CD4-positive, CD25-positive, alpha-beta regulatory T cell (primary cell): ENCODE data around the gene ZNHIT3. TPM values are rescaled to one million over a fixed set of nuclear protein-coding genes. Genes with fewer than 3 reads are reported as not detected.
"Not testable (repeated sequence)": the region's sequence is repeated elsewhere in the genome, so short reads cannot be mapped to it uniquely, and the experiment has no call there.

Experiments
- ATAC-seq, 2 donors: fragments of 150-1000 bp; cut with Tn5 transposase; one replicate each; pipeline ENCODE4 v1.10.0; 2021; ENCODE audit warnings: low read depth in 2 of 2, moderate number of reproducible peaks in 2 of 2, moderate library complexity in 1 of 2
- DNase-seq, 3 donors: peaks; one replicate each; pipeline versions ENCODE4 v3.0.0 to v3.0.0-alpha.2; 2012 to 2022; ENCODE audit warnings: mixed read lengths in 1 of 3
- H3K27ac ChIP-seq: one replicate; pipeline ENCODE4 v1.7.0; 2013; ENCODE audit warnings: mild to moderate bottlenecking, low read length; ENCODE audit not compliant: insufficient read depth, poor library complexity, severe bottlenecking
- H3K27me3 ChIP-seq: one replicate; pipeline ENCODE4 v1.7.0; 2013; ENCODE audit warnings: low read length; ENCODE audit not compliant: control insufficient read depth, insufficient read depth
- H3K36me3 ChIP-seq: one replicate; pipeline ENCODE4 v1.7.0; 2013; ENCODE audit warnings: mild to moderate bottlenecking, low read length, moderate library complexity; ENCODE audit not compliant: control insufficient read depth, insufficient read depth
- H3K4me1 ChIP-seq: 2 replicates; pipeline ENCODE4 v1.7.0; 2013; ENCODE audit warnings: mild to moderate bottlenecking, low read length; ENCODE audit not compliant: insufficient read depth, control insufficient read depth, poor library complexity, severe bottlenecking
- H3K4me3 ChIP-seq: one replicate; pipeline ENCODE4 v1.7.0; 2013; ENCODE audit warnings: low read depth, mild to moderate bottlenecking, low read length, moderate library complexity
- H3K9me3 ChIP-seq, 2 experiments: 1 replicate in 1 of 2; 2 replicates in 1 of 2; pipeline ENCODE4 v1.7.0; 2013; ENCODE audit warnings: low read length in 2 of 2, mild to moderate bottlenecking in 1 of 2, moderate library complexity in 1 of 2; ENCODE audit not compliant: control insufficient read depth in 2 of 2
- H3K27ac Mint-ChIP-seq, 3 donors: one replicate each; pipeline ENCODE4 v1.8.0; 2020 to 2022; ENCODE audit warnings: mild to moderate bottlenecking in 3 of 3, mixed read lengths in 3 of 3, moderate library complexity in 2 of 3
- H3K27me3 Mint-ChIP-seq: one replicate; pipeline ENCODE4 v1.8.0; 2022; ENCODE audit warnings: mild to moderate bottlenecking, mixed read lengths
- H3K36me3 Mint-ChIP-seq: one replicate; pipeline ENCODE4 v1.8.0; 2020; ENCODE audit warnings: mixed read lengths
- H3K4me1 Mint-ChIP-seq, 4 donors: one replicate each; pipeline ENCODE4 v1.8.0; 2020 to 2022; ENCODE audit warnings: mixed read lengths in 4 of 4, mild to moderate bottlenecking in 1 of 4
- H3K4me3 Mint-ChIP-seq, 4 donors: one replicate each; pipeline ENCODE4 v1.8.0; 2020 to 2022; ENCODE audit warnings: mild to moderate bottlenecking in 4 of 4, mixed read lengths in 4 of 4, moderate library complexity in 3 of 4
- H3K9me3 Mint-ChIP-seq, 7 donors: one replicate each; pipeline ENCODE4 v1.8.0; 2020 to 2022; ENCODE audit warnings: mixed read lengths in 7 of 7, mild to moderate bottlenecking in 3 of 7, moderate library complexity in 2 of 7
- polyA plus RNA-seq, 4 donors: library from polyadenylated mRNA; unstranded; fragments of 300-500 nt; fragmentation: Illumina TruSeq; gene quantifications; one replicate each; pipeline ENCODE4 v1.2.3, GENCODE V29; 2021
- total RNA-seq: library from RNA; stranded (reverse); gene quantifications from one replicate; pipeline ENCODE4 v1.2.3, GENCODE V29; 2022

Gene ZNHIT3
- total and polyA plus RNA-seq, 5 donors from 2014 or later: 51.5 to 137 (median 113) TPM

GRCh38 chr17:36474571-36474970, 11.9 kb upstream of the ZNHIT3 start:
- H3K9me3 Mint-ChIP-seq: no peaks in the 10 kb centered on the region
- Histone ChIP-seq H3K4me3 (no peak overlapping the region), H3K27me3 (peaks cover 4% of the 10 kb centered on the region), H3K27ac (no peak overlapping the region), H3K9me3 (no peaks in the 10 kb centered on the region), H3K36me3 (no peaks in the 10 kb centered on the region), H3K4me1 (no peaks in the 10 kb centered on the region)
- DNase-seq (no peak), ATAC-seq (no peak)
- H3K4me3 Mint-ChIP-seq: no peak overlapping the region
- H3K27me3 Mint-ChIP-seq: peaks cover 43% of the 10 kb centered on the region
- no peaks in the 10 kb centered on the region for H3K36me3 Mint-ChIP-seq
- no peaks in the 10 kb centered on the region for H3K4me1 Mint-ChIP-seq
- H3K27ac Mint-ChIP-seq: no peak overlapping the region

- no peaks in the 10 kb centered on the region for H3K4me1 ChIP-seq
- H3K27ac Mint-ChIP-seq: no peak overlapping the region
- no peaks in the 10 kb centered on the region for H3K36me3 ChIP-seq
- no peaks in the 10 kb centered on the region for H3K4me1 Mint-ChIP-seq
- no peak overlapping the region for H3K4me3 ChIP-seq
- H3K9me3 Mint-ChIP-seq: no peaks in the 10 kb centered on the region
- DNase-seq (no peak), ATAC-seq (no peak)
- no peaks in the 10 kb centered on the region for H3K36me3 Mint-ChIP-seq
- peaks cover 4% of the 10 kb centered on the region for H3K27me3 ChIP-seq
- no peaks in the 10 kb centered on the region for H3K9me3 ChIP-seq
- no peak overlapping the region for H3K27ac ChIP-seq
- H3K27me3 Mint-ChIP-seq: peaks cover 41% of the 10 kb centered on the region
- H3K4me3 Mint-ChIP-seq: no peak overlapping the region
Measured at GRCh38 chr17:36475346-36475970, 11.0 kb upstream of the ZNHIT3 start.

DNA sequence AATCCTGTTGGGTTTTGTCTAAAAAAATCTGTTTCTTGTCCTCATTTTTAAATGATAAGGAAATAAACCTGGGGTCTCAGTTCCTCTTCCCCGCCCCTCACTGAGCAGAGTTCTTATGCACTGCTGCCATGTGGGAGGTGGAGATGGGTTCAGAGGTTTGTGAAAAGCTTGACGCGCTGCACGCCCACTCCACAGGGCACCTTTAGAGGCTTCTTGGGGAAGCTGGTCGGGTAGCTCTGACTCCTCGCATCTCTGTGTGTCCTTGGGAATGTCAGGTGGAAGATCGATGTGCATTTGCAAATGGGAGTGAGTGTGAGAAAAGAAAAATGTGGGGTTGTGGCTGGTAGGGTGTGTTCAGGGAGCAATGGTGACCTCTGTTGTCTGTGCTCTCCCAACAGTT, 4.7 kb upstream of the ZNHIT3 start:
- Mint-ChIP-seq H3K36me3 (peaks cover 3% of the 10 kb centered on the region), H3K9me3 (peaks cover 0 to 3% (median 0%) of the 10 kb centered on the region in 7 donors), H3K4me1 (peaks cover 9 to 32% (median 10%) of the 10 kb centered on the region in 4 donors), H3K4me3 (peak overlapping the region in 3 of 4 donors; percentile 22 to 89 (median 40)), H3K27me3 (peaks cover 44% of the 10 kb centered on the region), H3K27ac (no peak overlapping the region)
- Histone ChIP-seq H3K27me3 (peaks cover 11% of the 10 kb centered on the region), H3K4me1 (peaks cover 20% of the 10 kb centered on the region), H3K27ac (no peak overlapping the region), H3K4me3 (no peak overlapping the region), H3K9me3 (no peaks in the 10 kb centered on the region), H3K36me3 (no peaks in the 10 kb centered on the region)
- ATAC-seq (no peak), DNase-seq (no peak)

- ATAC-seq (peak; percentile 51 to 57), DNase-seq (peak; percentile 62 to 72 (median 70))
- H3K36me3 ChIP-seq: no peaks in the 10 kb centered on the region
- Mint-ChIP-seq H3K4me1 (peaks cover 10 to 42% (median 14%) of the 10 kb centered on the region in 4 donors), H3K27me3 (peaks cover 34% of the 10 kb centered on the region), H3K27ac (peak overlapping the region in 1 of 3 donors; percentile 63), H3K4me3 (peak overlapping the region; percentile 58 to 89 (median 68)), H3K36me3 (peaks cover 3% of the 10 kb centered on the region), H3K9me3 (peaks cover 0 to 3% (median 0%) of the 10 kb centered on the region in 7 donors)
- no peaks in the 10 kb centered on the region for H3K9me3 ChIP-seq
- H3K27ac ChIP-seq: no peak overlapping the region
- H3K27me3 ChIP-seq: peaks cover 11% of the 10 kb centered on the region
- H3K4me3 ChIP-seq: no peak overlapping the region
- peaks cover 29% of the 10 kb centered on the region for H3K4me1 ChIP-seq
Measured at GRCh38 chr17:36482611-36483504, 3.6 kb upstream of the ZNHIT3 start.

GRCh38 chr17:36484021-36484420, 2.5 kb upstream of the ZNHIT3 start:
- not testable (repeated sequence) for H3K36me3 ChIP-seq, ATAC-seq, H3K36me3 Mint-ChIP-seq, H3K27ac Mint-ChIP-seq, H3K27ac ChIP-seq, H3K27me3 ChIP-seq, H3K9me3 Mint-ChIP-seq, DNase-seq, H3K9me3 ChIP-seq, H3K4me3 ChIP-seq
- peaks cover 40% of the 10 kb centered on the region for H3K4me1 ChIP-seq
- Mint-ChIP-seq H3K27me3 (peaks cover 30% of the 10 kb centered on the region), H3K4me3 (peak overlapping the region in 3 of 4 donors; percentile 46 to 82 (median 50)), H3K4me1 (peaks cover 14 to 52% (median 20%) of the 10 kb centered on the region in 4 donors)

DNA sequence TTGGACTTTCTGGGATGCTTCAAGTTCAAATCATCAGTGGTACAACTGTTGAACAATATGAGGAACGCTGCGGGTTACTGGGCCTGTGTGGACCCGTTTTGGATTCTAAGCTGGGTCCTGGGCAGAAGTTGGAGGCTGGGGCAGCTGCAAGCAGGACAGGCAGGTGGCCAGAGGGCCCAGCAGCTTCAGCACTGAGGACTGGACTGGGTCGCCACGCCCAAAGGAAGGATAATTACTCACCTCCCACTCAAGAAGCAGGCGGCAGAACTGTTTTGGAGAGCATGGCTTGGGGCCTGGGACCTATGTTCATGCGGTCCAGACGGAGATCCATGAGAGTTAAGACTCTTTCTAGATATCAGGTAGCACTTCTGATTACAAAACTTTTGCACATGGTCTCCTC, 1.5 kb upstream of the ZNHIT3 start:
- H3K27ac Mint-ChIP-seq: peak overlapping the region in 1 of 3 donors; percentile 43
- H3K4me3 ChIP-seq: no peak overlapping the region

GRCh38 chr17:36485805-36486203, 677 bp upstream of the ZNHIT3 start:
- H3K4me3 Mint-ChIP-seq: peak overlapping the region; percentile 95 to 100 (median 99)
- Histone ChIP-seq H3K4me1 (peaks cover 54% of the 10 kb centered on the region), H3K27ac (no peak overlapping the region), H3K9me3 (no peaks in the 10 kb centered on the region), H3K36me3 (peaks cover 6% of the 10 kb centered on the region), H3K4me3 (peak overlapping the region; percentile 89), H3K27me3 (peaks cover 7% of the 10 kb centered on the region)
- DNase-seq (no peak), ATAC-seq (no peak)
- H3K9me3 Mint-ChIP-seq: peaks cover 0 to 3% (median 0%) of the 10 kb centered on the region in 7 donors
- H3K27ac Mint-ChIP-seq: peak overlapping the region; percentile 97 to 100 (median 100)
- H3K36me3 Mint-ChIP-seq: peaks cover 12% of the 10 kb centered on the region
- H3K4me1 Mint-ChIP-seq: peaks cover 25 to 67% (median 32%) of the 10 kb centered on the region in 4 donors
- peaks cover 15% of the 10 kb centered on the region for H3K27me3 Mint-ChIP-seq

More for the DNA sequence above, 1.5 kb upstream of the ZNHIT3 start:
- Histone ChIP-seq H3K36me3 (peaks cover 6% of the 10 kb centered on the region), H3K4me1 (peaks cover 50% of the 10 kb centered on the region), H3K27ac (no peak overlapping the region), H3K9me3 (no peaks in the 10 kb centered on the region), H3K27me3 (peaks cover 7% of the 10 kb centered on the region)
- Mint-ChIP-seq H3K4me3 (peak overlapping the region in 3 of 4 donors; percentile 99 to 100 (median 99)), H3K4me1 (peaks cover 21 to 62% (median 28%) of the 10 kb centered on the region in 4 donors), H3K27me3 (peaks cover 23% of the 10 kb centered on the region), H3K9me3 (peaks cover 0 to 3% (median 0%) of the 10 kb centered on the region in 7 donors), H3K36me3 (peaks cover 9% of the 10 kb centered on the region)
- ATAC-seq (no peak), DNase-seq (no peak)
